OCI-LY7 (cell line): ENCODE data around the gene RARB. TPM values are rescaled to one million over a fixed set of nuclear protein-coding genes. Genes with fewer than 3 reads are reported as not detected.

Source experiments
- BruUV-seq: library from RNA; stranded (reverse); fragments of 400-500 nt; replicated peaks from 2 replicates; lab custom pipeline; 2021; lab: Mats Ljungman, UMichigan
- CTCF ChIA-PET: fragments of 300-600 bp; sonication (Branson Sonifier 250); formaldehyde crosslinking; loops from one replicate; lab custom pipeline; 2022; ENCODE audit warnings: antibody characterized with exemption; ENCODE audit not compliant: unreplicated experiment; lab: Charles Lee
- POLR2A ChIA-PET: fragments of 300-600 bp; sonication (Branson Sonifier 250); formaldehyde crosslinking; loops from one replicate; lab custom pipeline; 2022; ENCODE audit warnings: antibody characterized with exemption; lab: Charles Lee
- DNase-seq: peaks from one replicate; pipeline ENCODE4 v3.0.0-alpha.2; 2015; ENCODE audit warnings: low spot score
- H2AFZ ChIP-seq: fragments of 200-600 bp; sonication (generic), shearing (Covaris generic); 2 replicates; pipeline ENCODE4 v1.6.1; 2014; ENCODE audit warnings: mild to moderate bottlenecking, antibody characterized with exemption, low read length, moderate library complexity
- H3K27ac ChIP-seq: fragments of 200-600 bp; sonication (generic); 2 replicates; pipeline ENCODE4 v1.5.1; 2014; ENCODE audit warnings: mixed run types, low read depth, mild to moderate bottlenecking, moderate library complexity, low read length, inconsistent platforms; ENCODE audit not compliant: poor library complexity, severe bottlenecking
- H3K36me3 ChIP-seq: fragments of 200-600 bp; sonication (generic); 2 replicates; pipeline ENCODE4 v1.6.1; 2014; ENCODE audit warnings: mild to moderate bottlenecking, antibody characterized with exemption, low read length, moderate library complexity, mixed read lengths; ENCODE audit not compliant: insufficient read depth
- H3K4me1 ChIP-seq: fragments of 200-600 bp; sonication (generic); 2 replicates; pipeline ENCODE4 v1.5.1; 2014; ENCODE audit warnings: mild to moderate bottlenecking, low read length; ENCODE audit not compliant: insufficient read depth, poor library complexity, severe bottlenecking
- H3K4me2 ChIP-seq: fragments of 200-600 bp; sonication (generic); 2 replicates; pipeline ENCODE4 v1.6.1; 2014; ENCODE audit warnings: mild to moderate bottlenecking, low read length
- H3K4me3 ChIP-seq: fragments of 200-600 bp; sonication (generic); 2 replicates; pipeline ENCODE4 v1.5.1; 2014; ENCODE audit warnings: mild to moderate bottlenecking, low read depth, low read length; ENCODE audit not compliant: poor library complexity, severe bottlenecking
- H3K79me2 ChIP-seq: fragments of 200-600 bp; sonication (generic); 2 replicates; pipeline ENCODE4 v1.6.1; 2016; ENCODE audit warnings: low read depth, mild to moderate bottlenecking, low read length, moderate library complexity, mixed read lengths; ENCODE audit not compliant: insufficient read depth
- H3K9me2 ChIP-seq: fragments of 200-600 bp; sonication (generic); 2 replicates; pipeline ENCODE4 v1.6.1; 2016; ENCODE audit warnings: mild to moderate bottlenecking, low read length, mixed read lengths; ENCODE audit not compliant: insufficient read depth
- H3K9me3 ChIP-seq: fragments of 200-600 bp; sonication (generic); 2 replicates; pipeline ENCODE4 v1.6.1; 2014; ENCODE audit warnings: mild to moderate bottlenecking, mixed run types, low read length, mixed read lengths
- H4K20me1 ChIP-seq: fragments of 200-600 bp; sonication (generic); 2 replicates; pipeline ENCODE4 v1.6.1; 2014; ENCODE audit warnings: mild to moderate bottlenecking, antibody characterized with exemption, low read length, moderate library complexity, mixed read lengths; ENCODE audit not compliant: insufficient read depth
- EZH2phosphoT487 ChIP-seq: fragments of 200-600 bp; sonication (generic); IDR thresholded peaks from 2 replicates; pipeline ENCODE4 v1.6.1; 2018; ENCODE audit warnings: low read depth, borderline replicate concordance, mild to moderate bottlenecking, mixed run types, antibody characterized with exemption, low read length, moderate library complexity, mixed read lengths
- intact Hi-C: fragments of 100-400 bp; cut with micrococcal nuclease; formaldehyde crosslinking; loops from one replicate; pipeline ENCODE4 v1.10.0; 2022; ENCODE audit not compliant: unreplicated experiment
- total RNA-seq, 2 experiments: library from RNA; depleted of rRNA in 1 of 2; stranded (reverse); fragments of >200 nt in 1 of 2; shearing (Covaris generic) in 1 of 2; gene quantifications; 2 replicates each; pipeline ENCODE4 v1.2.3, GENCODE V29; 2014 to 2022
- TF ChIP-seq, protein P1 (sequence below): fragments of 200-600 bp; sonication (generic); conservative IDR thresholded peaks from 2 replicates; pipeline ENCODE4 v1.5.1; 2014; ENCODE audit warnings: mild to moderate bottlenecking, antibody characterized with exemption, low read length, moderate library complexity, mixed read lengths

The RARB gene
- total RNA-seq, 2 experiments from 2014 or later = not detected

DNA sequence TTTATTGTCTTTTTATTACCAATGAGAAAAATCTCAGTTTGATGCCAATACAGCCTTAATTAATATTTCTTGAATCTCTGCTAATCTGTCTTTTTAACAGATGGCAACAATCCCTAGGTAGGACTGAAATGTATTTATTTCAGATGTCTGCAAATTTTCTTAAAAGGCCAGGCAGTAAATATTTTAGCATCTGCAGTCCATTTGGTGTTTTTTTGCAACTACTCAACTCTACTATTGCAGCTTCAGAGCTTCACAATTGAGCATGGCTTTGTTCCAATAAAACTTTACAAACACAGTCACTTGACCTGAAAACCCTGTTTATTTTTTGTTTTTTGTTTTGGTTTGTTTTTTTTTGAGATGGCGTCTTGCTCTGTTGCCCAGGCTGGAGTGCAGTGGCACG, 82.7 kb downstream of the RARB start:
- ChIA-PET POLR2A (interaction anchor here (3.2 kb wide), 1 partner anchor 14 kb away, joined by 7 read pairs; no protein-coding TSS in a partner anchor), CTCF (no interaction called here)
- no peaks in the 10 kb centered on the region for H3K36me3 ChIP-seq
- no peaks in the 10 kb centered on the region for H4K20me1 ChIP-seq
- DNase-seq = no peak
- H3K27ac ChIP-seq = no peak overlapping the region
- no peak overlapping the region for H3K4me2 ChIP-seq
- no TSS peak for BruUV-seq
- H2AFZ ChIP-seq = no peak overlapping the region
- no peaks in the 10 kb centered on the region for H3K9me3 ChIP-seq
- H3K79me2 ChIP-seq = no peaks in the 10 kb centered on the region
- H3K4me1 ChIP-seq = no peaks in the 10 kb centered on the region
- intact Hi-C loops = no loop called here
- no peak overlapping the region for H3K4me3 ChIP-seq
- no peak for TF ChIP-seq EZH2phosphoT487
- TF ChIP-seq, protein P1, sequence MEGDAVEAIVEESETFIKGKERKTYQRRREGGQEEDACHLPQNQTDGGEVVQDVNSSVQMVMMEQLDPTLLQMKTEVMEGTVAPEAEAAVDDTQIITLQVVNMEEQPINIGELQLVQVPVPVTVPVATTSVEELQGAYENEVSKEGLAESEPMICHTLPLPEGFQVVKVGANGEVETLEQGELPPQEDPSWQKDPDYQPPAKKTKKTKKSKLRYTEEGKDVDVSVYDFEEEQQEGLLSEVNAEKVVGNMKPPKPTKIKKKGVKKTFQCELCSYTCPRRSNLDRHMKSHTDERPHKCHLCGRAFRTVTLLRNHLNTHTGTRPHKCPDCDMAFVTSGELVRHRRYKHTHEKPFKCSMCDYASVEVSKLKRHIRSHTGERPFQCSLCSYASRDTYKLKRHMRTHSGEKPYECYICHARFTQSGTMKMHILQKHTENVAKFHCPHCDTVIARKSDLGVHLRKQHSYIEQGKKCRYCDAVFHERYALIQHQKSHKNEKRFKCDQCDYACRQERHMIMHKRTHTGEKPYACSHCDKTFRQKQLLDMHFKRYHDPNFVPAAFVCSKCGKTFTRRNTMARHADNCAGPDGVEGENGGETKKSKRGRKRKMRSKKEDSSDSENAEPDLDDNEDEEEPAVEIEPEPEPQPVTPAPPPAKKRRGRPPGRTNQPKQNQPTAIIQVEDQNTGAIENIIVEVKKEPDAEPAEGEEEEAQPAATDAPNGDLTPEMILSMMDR = no peak
- H3K9me2 ChIP-seq = no peaks in the 10 kb centered on the region

GRCh38 chr3:25511972-25512721, 84.1 kb downstream of the RARB start:
- DNase-seq = no peak
- no TSS peak for BruUV-seq
- no peak for TF ChIP-seq EZH2phosphoT487
- TF ChIP-seq, protein P1 = no peak
- Histone ChIP-seq H3K4me3 (no peak overlapping the region), H3K36me3 (no peaks in the 10 kb centered on the region), H3K79me2 (no peaks in the 10 kb centered on the region), H3K4me1 (no peaks in the 10 kb centered on the region), H3K4me2 (no peak overlapping the region), H2AFZ (no peak overlapping the region), H3K9me2 (no peaks in the 10 kb centered on the region), H4K20me1 (no peaks in the 10 kb centered on the region), H3K27ac (no peak overlapping the region), H3K9me3 (no peaks in the 10 kb centered on the region)
- CTCF ChIA-PET = no interaction called here
- intact Hi-C loops = no loop called here
- POLR2A ChIA-PET = interaction anchor here (0.5 to 3.2 kb wide), 2 partner anchors 12 to 1524 kb away, joined by 4 to 7 read pairs; no protein-coding TSS in a partner anchor

DNA sequence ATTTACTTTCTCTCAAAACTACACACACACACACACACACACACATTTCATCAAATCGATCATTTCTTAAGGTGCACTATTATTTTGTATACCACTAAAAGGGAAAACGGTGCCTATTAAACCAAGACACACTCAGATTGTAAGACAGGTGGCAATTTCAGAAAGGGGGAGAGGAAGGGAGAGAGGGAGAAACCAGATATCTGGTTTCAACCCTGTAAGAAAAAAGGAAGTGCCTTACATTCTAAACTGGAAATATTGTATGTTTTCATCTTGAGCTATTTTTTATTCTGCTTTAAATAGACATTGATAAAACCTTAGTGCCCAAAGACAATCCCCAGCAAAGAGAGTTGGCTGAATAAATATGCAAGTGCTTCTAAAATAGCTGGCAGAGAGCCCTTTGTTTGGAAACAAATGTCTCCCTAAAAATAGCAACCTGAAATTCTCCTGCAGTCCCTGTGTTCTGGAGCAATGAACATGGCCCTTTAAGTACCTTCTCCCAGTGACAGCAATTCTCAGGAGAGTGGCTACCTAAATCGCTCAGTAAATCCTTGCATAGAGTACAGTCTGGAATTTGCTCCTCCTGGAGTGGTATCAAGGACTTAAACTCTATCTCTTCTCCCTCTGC, 85.7 kb downstream of the RARB start:
- ChIA-PET POLR2A (interaction anchor here (0.6 to 3.2 kb wide), 2 partner anchors 11 to 485 kb away, joined by 3 to 7 read pairs; no protein-coding TSS in a partner anchor), CTCF (no interaction called here)
- no peak overlapping the region for H3K4me2 ChIP-seq
- no peaks in the 10 kb centered on the region for H3K9me3 ChIP-seq
- no peak overlapping the region for H3K27ac ChIP-seq
- no peak overlapping the region for H2AFZ ChIP-seq
- H4K20me1 ChIP-seq = no peaks in the 10 kb centered on the region
- TF ChIP-seq, protein P1 = no peak
- no peak for TF ChIP-seq EZH2phosphoT487
- no peak overlapping the region for H3K4me3 ChIP-seq
- no peaks in the 10 kb centered on the region for H3K36me3 ChIP-seq
- H3K9me2 ChIP-seq = no peaks in the 10 kb centered on the region
- no TSS peak for BruUV-seq
- no peaks in the 10 kb centered on the region for H3K79me2 ChIP-seq
- H3K4me1 ChIP-seq = no peaks in the 10 kb centered on the region
- intact Hi-C loops = no loop called here
- no peak for DNase-seq
